ENCODE measurements around the gene ARHGAP18.

DNA sequence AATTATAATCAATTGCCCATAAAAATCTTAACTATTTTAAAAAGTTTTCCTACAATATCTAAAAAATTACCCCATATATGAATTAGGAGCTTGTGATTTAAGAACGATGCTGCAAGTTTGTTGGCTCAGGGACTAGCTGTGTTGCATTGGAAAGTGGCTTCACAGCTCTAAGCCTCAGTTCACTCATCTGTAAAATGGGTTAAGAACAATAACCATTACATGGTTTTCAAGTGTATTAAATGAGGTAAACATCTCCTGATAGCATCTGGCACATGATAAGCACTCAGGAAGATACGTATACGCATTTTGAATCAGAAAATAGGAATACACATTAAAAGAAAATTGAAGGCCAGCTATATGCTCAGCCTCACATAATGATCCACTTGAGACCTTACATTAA lies 76.4 kb downstream of the ARHGAP18 start:
- TF ChIP-seq, protein P1, sequence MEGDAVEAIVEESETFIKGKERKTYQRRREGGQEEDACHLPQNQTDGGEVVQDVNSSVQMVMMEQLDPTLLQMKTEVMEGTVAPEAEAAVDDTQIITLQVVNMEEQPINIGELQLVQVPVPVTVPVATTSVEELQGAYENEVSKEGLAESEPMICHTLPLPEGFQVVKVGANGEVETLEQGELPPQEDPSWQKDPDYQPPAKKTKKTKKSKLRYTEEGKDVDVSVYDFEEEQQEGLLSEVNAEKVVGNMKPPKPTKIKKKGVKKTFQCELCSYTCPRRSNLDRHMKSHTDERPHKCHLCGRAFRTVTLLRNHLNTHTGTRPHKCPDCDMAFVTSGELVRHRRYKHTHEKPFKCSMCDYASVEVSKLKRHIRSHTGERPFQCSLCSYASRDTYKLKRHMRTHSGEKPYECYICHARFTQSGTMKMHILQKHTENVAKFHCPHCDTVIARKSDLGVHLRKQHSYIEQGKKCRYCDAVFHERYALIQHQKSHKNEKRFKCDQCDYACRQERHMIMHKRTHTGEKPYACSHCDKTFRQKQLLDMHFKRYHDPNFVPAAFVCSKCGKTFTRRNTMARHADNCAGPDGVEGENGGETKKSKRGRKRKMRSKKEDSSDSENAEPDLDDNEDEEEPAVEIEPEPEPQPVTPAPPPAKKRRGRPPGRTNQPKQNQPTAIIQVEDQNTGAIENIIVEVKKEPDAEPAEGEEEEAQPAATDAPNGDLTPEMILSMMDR (tag by site-specific recombination; IDR thresholded peaks at IDR 0.05) = no peak
- TF ChIP-seq YY1 (tag by site-specific recombination; IDR thresholded peaks at IDR 0.05) (no peak), KLF16 (tag by site-specific recombination; IDR thresholded peaks at IDR 0.05) (no peak), GLI4 (tag by site-specific recombination; IDR thresholded peaks at IDR 0.05) (no peak), ZNF23 (tag by site-specific recombination; IDR thresholded peaks at IDR 0.05; ENCODE audit: borderline replicate concordance) (no peak), HOXA7 (CRISPR knock-in tag; IDR thresholded peaks at IDR 0.05; ENCODE audit: borderline replicate concordance) (no peak), ZNF792 (tag by site-specific recombination; IDR thresholded peaks at IDR 0.05) (no peak), ZNF518A (tag by site-specific recombination; conservative IDR thresholded peaks at IDR 0.05; ENCODE audit: low read depth) (no peak)
